Ectodermal cell (in vitro differentiated cells): Measurements from ENCODE around the gene FASTK. TPM values are rescaled to one million over a fixed set of nuclear protein-coding genes. Genes with fewer than 3 reads are reported as not detected.

ENCODE experiments used
- H3K27ac ChIP-seq: 2 replicates; pipeline ENCODE4 v1.7.0; 2013; ENCODE audit warnings: mild to moderate bottlenecking, low read depth, low read length; ENCODE audit not compliant: insufficient read depth, poor library complexity, severe bottlenecking
- H3K27me3 ChIP-seq: 2 replicates; pipeline ENCODE4 v1.7.0; 2013; ENCODE audit warnings: mild to moderate bottlenecking, low read length; ENCODE audit not compliant: insufficient read depth, control insufficient read depth, poor library complexity, severe bottlenecking
- H3K36me3 ChIP-seq: one replicate; pipeline ENCODE4 v1.7.0; 2013; ENCODE audit warnings: low read length; ENCODE audit not compliant: control insufficient read depth, insufficient read depth
- H3K4me1 ChIP-seq: one replicate; pipeline ENCODE4 v1.7.0; 2013; ENCODE audit warnings: low read length; ENCODE audit not compliant: control insufficient read depth, insufficient read depth
- H3K4me3 ChIP-seq: 2 replicates; pipeline ENCODE4 v1.7.0; 2013; ENCODE audit warnings: low read depth, low read length, control low read depth; ENCODE audit not compliant: insufficient read depth
- H3K9me3 ChIP-seq: 2 replicates; pipeline ENCODE4 v1.7.0; 2013; ENCODE audit warnings: mild to moderate bottlenecking, low read length, moderate library complexity; ENCODE audit not compliant: control insufficient read depth
- WGBS, 2 experiments: methylation state at CpG; one replicate each; pipeline ENCODE4 v1.1.7; 2013; ENCODE audit warnings: missing lambda C conversion rate in 2 of 2; 5-methylcytosine and 5-hydroxymethylcytosine counted together
- polyA plus RNA-seq, 4 experiments: library from polyadenylated mRNA; stranded (reverse); fragments of 50-300 nt; gene quantifications; one replicate each; pipeline ENCODE4 v1.2.3, GENCODE V29; 2013

The FASTK gene
- 55.1 TPM for polyA plus RNA-seq (2013, experiment 1 of 4)
- 44.8 TPM for polyA plus RNA-seq (2013, experiment 2 of 4)
- polyA plus RNA-seq (2013, experiment 3 of 4) = 48.3 TPM
- polyA plus RNA-seq (2013, experiment 4 of 4) = 55.4 TPM

GRCh38 chr7:151080522-151081169, at the start of gene FASTK:
Gene FASTK, minus strand, starts transcription at chr7:151080809. Its CDS starts 43 bp downstream, at chr7:151080766.
- H3K27ac ChIP-seq = no peak within 1 kb of the TSS
- peaks cover 5% of the 10 kb centered on the region for H3K36me3 ChIP-seq
- 1% methylated on average over 66 of the region's 66 CpGs for WGBS, 2 experiments
- H3K27me3 ChIP-seq = peaks cover 12% of the 10 kb centered on the region
- peak within 1 kb of the TSS; percentile 82 for H3K4me3 ChIP-seq
- no peaks in the 10 kb centered on the region for H3K9me3 ChIP-seq
- H3K4me1 ChIP-seq = peaks cover 42% of the 10 kb centered on the region

DNA sequence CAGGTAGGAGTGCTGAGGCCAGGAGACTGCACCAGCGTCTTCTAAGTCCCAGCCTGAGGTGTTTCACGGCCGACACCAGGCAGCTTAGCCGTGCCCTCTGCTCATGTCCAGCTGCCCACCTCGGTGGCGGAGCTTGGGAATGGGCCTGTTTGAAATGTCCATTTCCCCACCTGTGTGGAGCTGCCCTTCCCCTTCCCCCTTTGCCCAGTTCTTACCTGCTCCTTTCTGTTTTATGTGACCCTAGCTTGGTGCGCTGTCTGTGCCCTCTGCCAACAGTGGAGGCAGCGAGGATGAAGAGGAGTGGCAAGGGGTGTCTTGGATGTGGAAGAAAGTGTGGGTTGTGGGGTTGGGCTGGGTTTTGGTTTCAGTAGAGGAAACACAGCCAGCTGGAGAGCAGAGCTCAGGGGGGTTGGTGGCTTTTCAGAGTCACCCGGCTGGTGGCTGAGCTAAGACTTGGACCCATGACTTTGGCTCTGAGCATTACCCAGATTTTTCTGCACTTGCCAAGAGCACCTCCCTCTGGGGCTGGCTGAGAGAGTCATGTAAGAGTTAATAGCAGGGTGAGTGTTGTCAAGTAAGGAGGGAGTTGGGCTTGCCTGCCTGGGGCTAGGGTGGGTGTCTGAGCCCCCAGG, 49.5 kb upstream of the FASTK start:
- Histone ChIP-seq H3K27me3 (no peaks in the 10 kb centered on the region), H3K4me3 (no peak overlapping the region), H3K4me1 (peaks cover 16% of the 10 kb centered on the region), H3K36me3 (peaks cover 8% of the 10 kb centered on the region), H3K9me3 (no peaks in the 10 kb centered on the region), H3K27ac (no peak overlapping the region)
- 95 to 97% methylated on average over 9 of the region's 9 CpGs for WGBS, 2 experiments

GRCh38 chr7:151129117-151129959, 48.7 kb upstream of the FASTK start:
- Histone ChIP-seq H3K4me1 (peaks cover 19% of the 10 kb centered on the region), H3K9me3 (no peaks in the 10 kb centered on the region), H3K27me3 (no peaks in the 10 kb centered on the region), H3K36me3 (peaks cover 10% of the 10 kb centered on the region), H3K4me3 (no peak overlapping the region), H3K27ac (no peak overlapping the region)
- 90 to 91% methylated on average over 28 of the region's 28 CpGs for WGBS, 2 experiments

DNA sequence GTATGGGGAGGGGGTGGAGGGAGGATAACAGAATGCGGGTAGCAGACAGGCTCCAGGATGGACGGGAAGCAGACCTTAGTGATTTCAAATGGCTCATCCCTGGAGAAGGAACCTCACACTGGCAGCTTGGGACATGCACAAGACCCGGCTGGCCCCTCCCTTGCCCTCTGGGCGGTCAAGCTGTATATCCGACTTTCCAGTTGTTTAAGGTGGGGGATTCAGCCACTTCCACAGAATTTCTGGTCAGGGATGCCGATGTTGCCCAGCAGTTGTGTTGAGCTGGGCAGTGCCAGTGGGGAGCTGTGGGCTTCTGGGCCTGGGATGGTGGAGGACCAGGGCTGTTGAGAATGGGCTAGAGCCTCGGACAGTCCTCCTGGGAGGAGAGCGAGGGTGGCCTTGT, 48.1 kb upstream of the FASTK start:
- H3K36me3 ChIP-seq = peaks cover 13% of the 10 kb centered on the region
- H3K4me3 ChIP-seq = no peak overlapping the region
- H3K27ac ChIP-seq = no peak overlapping the region
- peaks cover 19% of the 10 kb centered on the region for H3K4me1 ChIP-seq
- WGBS, 2 experiments = 92 to 96% methylated on average over 8 of the region's 8 CpGs
- H3K9me3 ChIP-seq = no peaks in the 10 kb centered on the region
- H3K27me3 ChIP-seq = no peaks in the 10 kb centered on the region

- Histone ChIP-seq H3K4me3 (no peak overlapping the region), H3K4me1 (peaks cover 19% of the 10 kb centered on the region), H3K27me3 (no peaks in the 10 kb centered on the region), H3K36me3 (peaks cover 13% of the 10 kb centered on the region), H3K27ac (no peak overlapping the region), H3K9me3 (no peaks in the 10 kb centered on the region)
- WGBS, 2 experiments = 84 to 87% methylated on average over 14 of the region's 14 CpGs
Observed at GRCh38 chr7:151128144-151128543, 47.5 kb upstream of the FASTK start.

- Histone ChIP-seq H3K9me3 (no peaks in the 10 kb centered on the region), H3K27me3 (no peaks in the 10 kb centered on the region), H3K36me3 (peaks cover 5% of the 10 kb centered on the region), H3K27ac (no peak overlapping the region), H3K4me3 (peak overlapping the region; percentile 43), H3K4me1 (peaks cover 19% of the 10 kb centered on the region)
- 41% methylated on average over 19 of the region's 19 CpGs for WGBS, 2 experiments
Observed at GRCh38 chr7:151126491-151127137, 46.0 kb upstream of the FASTK start.

DNA sequence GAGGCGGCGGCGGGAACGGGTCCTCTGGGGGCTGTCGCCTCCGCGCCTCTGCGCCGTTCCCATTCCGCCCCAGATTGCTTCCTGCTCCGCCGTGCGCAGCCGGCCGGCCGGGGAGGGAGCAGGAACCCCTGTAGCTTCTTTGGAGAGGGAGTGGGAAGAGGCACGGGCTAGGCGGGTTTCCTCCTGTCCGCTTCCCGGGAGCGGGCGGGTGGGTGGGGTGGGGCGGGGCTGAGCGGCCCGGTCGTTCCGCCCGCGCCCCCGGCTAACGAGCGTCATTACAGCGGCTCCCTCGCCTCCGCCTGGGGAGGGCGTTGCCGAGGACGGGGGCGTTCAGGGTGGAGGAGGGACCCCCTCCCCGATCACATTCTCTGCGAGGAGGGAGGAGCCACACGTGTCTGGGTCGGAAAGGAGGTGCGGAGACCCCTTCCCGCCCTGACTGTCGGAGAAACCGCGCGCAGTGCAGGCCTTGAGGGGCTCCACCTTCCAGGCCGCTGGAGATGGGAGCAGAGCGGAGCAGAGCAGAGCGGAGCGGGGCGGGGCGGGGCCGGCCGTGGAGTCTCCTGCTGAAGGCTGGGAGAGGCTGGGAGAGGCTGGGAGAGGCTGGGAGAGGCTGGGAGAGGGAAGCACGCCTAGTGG, 45.4 kb upstream of the FASTK start:
- Histone ChIP-seq H3K36me3 (peaks cover 5% of the 10 kb centered on the region), H3K4me1 (peaks cover 19% of the 10 kb centered on the region), H3K27me3 (no peaks in the 10 kb centered on the region), H3K4me3 (peak overlapping the region; percentile 43), H3K27ac (peak overlapping the region; percentile 18), H3K9me3 (no peaks in the 10 kb centered on the region)
- 0 to 1% methylated on average over 58 of the region's 58 CpGs for WGBS, 2 experiments

DNA sequence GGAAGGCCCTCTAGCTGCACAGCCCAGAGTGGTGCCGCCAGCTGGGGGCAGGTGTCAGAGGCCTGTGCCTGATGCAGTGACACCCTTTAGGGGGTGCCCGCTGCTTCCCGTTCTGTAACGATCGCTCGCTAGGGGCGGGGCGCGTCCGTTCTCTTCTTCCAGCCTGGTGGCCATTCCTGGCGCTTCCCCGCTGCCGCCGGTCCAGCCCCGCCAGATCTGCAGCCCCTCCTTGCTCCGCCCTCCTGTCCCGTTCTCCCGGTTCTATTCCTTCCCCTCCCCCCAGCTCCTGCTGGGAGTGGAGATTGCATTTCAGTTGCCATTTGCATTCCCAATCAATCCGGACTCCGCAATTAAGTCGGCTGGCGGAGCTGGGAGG, 44.8 kb upstream of the FASTK start:
- 1% methylated on average over 22 of the region's 22 CpGs for WGBS, 2 experiments
- H3K27ac ChIP-seq = peak overlapping the region; percentile 18

DNA sequence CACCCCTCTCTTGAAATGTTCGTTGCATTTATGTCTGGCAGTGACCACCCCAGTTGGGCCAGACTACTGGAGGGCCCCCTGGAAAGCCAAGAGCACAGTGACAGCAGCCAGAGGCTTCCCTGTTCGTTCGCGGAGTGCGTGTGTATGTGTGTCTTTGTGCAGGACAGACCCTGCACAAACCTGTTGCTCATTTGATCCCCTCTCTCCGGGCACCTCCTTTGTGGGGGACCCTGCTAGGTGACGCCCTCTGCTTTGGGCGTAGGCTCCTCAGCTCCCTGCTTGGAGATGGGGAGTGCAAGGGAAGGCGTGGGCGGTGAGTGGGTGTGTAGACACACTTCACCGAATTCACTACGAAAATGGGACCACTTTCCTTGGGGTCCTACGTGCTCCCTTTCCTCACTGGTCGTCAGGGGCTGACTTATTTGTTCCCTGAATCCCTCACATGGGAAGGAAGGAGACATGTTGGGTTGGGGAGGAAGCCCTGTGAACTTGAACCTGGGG, 44.3 kb upstream of the FASTK start:
- Histone ChIP-seq H3K27me3 (no peaks in the 10 kb centered on the region), H3K4me1 (peaks cover 19% of the 10 kb centered on the region), H3K4me3 (no peak overlapping the region), H3K27ac (no peak overlapping the region), H3K36me3 (peaks cover 9% of the 10 kb centered on the region), H3K9me3 (no peaks in the 10 kb centered on the region)
- WGBS, 2 experiments = 79 to 82% methylated on average over 14 of the region's 14 CpGs

More for the DNA sequence above, 44.8 kb upstream of the FASTK start:
- H3K4me1 ChIP-seq = peaks cover 19% of the 10 kb centered on the region
- no peaks in the 10 kb centered on the region for H3K27me3 ChIP-seq
- no peaks in the 10 kb centered on the region for H3K9me3 ChIP-seq
- H3K4me3 ChIP-seq = peak overlapping the region; percentile 43
- peaks cover 5% of the 10 kb centered on the region for H3K36me3 ChIP-seq
